Gastroesophageal sphincter (tissue), 3 donors: ENCODE results near the gene ACHE.

ENCODE experiments used
- EP300 ChIP-seq: sonication (generic); formaldehyde crosslinking; IDR thresholded peaks from one replicate; pipeline ENCODE4 v1.6.1; 2017; ENCODE audit warnings: antibody characterized with exemption, mild to moderate bottlenecking
- POLR2A ChIP-seq, 2 donors: fragments of 450-650 bp; IDR thresholded peaks; one replicate each; pipeline ENCODE4 v1.6.1; 2017; ENCODE audit warnings: antibody characterized with exemption in 2 of 2, mild to moderate bottlenecking in 2 of 2, moderate library complexity in 1 of 2
- TF ChIP-seq, protein P1 (sequence below), 4 experiments: fragments of 200-600 bp in 2 of 4; fragments of 450-650 bp in 2 of 4; sonication (generic) in 1 of 4; IDR thresholded peaks; one replicate each; pipeline ENCODE4 v1.5.1; 2017 to 2019; ENCODE audit warnings: antibody characterized with exemption in 4 of 4, mild to moderate bottlenecking in 2 of 4, moderate library complexity in 2 of 4

DNA sequence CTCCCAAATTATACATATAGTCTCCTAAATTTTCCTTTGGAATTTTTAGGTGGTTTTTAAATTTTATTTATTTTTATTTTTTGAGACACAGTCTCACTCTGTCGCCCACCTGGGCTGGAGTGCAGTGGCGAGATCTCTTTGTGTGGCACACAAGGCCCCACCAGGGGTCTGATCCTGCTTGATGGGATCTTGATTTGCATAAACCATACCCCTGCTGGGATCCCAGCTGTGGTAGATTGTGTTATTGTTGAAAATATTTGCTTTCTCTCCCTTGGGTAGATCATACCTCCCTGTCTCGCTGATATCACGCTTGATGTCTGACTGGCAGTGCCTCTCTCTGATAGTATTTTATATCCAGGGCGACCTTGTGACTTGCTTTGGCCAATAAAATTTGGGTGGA lies 48.0 kb upstream of the ACHE start:
- no peak for TF ChIP-seq POLR2A (IDR thresholded peaks at IDR 0.05)
- TF ChIP-seq, protein P1, sequence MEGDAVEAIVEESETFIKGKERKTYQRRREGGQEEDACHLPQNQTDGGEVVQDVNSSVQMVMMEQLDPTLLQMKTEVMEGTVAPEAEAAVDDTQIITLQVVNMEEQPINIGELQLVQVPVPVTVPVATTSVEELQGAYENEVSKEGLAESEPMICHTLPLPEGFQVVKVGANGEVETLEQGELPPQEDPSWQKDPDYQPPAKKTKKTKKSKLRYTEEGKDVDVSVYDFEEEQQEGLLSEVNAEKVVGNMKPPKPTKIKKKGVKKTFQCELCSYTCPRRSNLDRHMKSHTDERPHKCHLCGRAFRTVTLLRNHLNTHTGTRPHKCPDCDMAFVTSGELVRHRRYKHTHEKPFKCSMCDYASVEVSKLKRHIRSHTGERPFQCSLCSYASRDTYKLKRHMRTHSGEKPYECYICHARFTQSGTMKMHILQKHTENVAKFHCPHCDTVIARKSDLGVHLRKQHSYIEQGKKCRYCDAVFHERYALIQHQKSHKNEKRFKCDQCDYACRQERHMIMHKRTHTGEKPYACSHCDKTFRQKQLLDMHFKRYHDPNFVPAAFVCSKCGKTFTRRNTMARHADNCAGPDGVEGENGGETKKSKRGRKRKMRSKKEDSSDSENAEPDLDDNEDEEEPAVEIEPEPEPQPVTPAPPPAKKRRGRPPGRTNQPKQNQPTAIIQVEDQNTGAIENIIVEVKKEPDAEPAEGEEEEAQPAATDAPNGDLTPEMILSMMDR (IDR thresholded peaks at IDR 0.05): no peak
- no peak for TF ChIP-seq EP300
